Activated B cell treated with CpG ODN at 0.5 μM for 24 hours (primary cell): ENCODE data around the gene MRPL55. TPM values are rescaled to one million over a fixed set of nuclear protein-coding genes. Genes with fewer than 3 reads are reported as not detected.

ENCODE experiments used
- ATAC-seq: fragments of 200-7000 bp; cut with Tn5 transposase; one replicate; pipeline ENCODE4 v1.10.0; 2021; ENCODE audit warnings: low read depth, mild to moderate bottlenecking, moderate library complexity
- CTCF ChIA-PET: fragments of 350-600 bp; sonication (Branson Sonifier 250); formaldehyde crosslinking; loops from one replicate; lab custom pipeline; 2021; ENCODE audit warnings: antibody characterized with exemption; lab: Charles Lee
- POLR2A ChIA-PET: fragments of 350-600 bp; sonication (Branson Sonifier 250); formaldehyde crosslinking; loops from one replicate; lab custom pipeline; 2021; ENCODE audit warnings: antibody characterized with exemption; lab: Charles Lee
- DNase-seq: peaks from one replicate; pipeline ENCODE4 v3.0.0; 2022
- H3K27ac Mint-ChIP-seq: one replicate; pipeline ENCODE4 v1.8.0; 2020; ENCODE audit warnings: mixed read lengths
- H3K27me3 Mint-ChIP-seq: one replicate; pipeline ENCODE4 v1.8.0; 2021; ENCODE audit warnings: mixed read lengths
- H3K36me3 Mint-ChIP-seq: one replicate; pipeline ENCODE4 v1.8.0; 2021; ENCODE audit warnings: low read depth, mixed read lengths
- H3K4me1 Mint-ChIP-seq: one replicate; pipeline ENCODE4 v1.8.0; 2021; ENCODE audit warnings: mixed read lengths
- H3K4me3 Mint-ChIP-seq: one replicate; pipeline ENCODE4 v1.8.0; 2020; ENCODE audit warnings: mild to moderate bottlenecking, mixed read lengths
- H3K9me3 Mint-ChIP-seq: one replicate; pipeline ENCODE4 v1.8.0; 2020; ENCODE audit warnings: mixed read lengths
- CTCF ChIP-seq: fragments of 200-600 bp; IDR thresholded peaks from one replicate; pipeline ENCODE4 v1.8.0; 2022; ENCODE audit warnings: antibody characterized with exemption, mild to moderate bottlenecking
- intact Hi-C: fragments of 100-400 bp; cut with micrococcal nuclease; formaldehyde crosslinking; loops from one replicate; pipeline ENCODE4 v1.15.1; 2024
- total RNA-seq: library from RNA; stranded (reverse); gene quantifications from 2 replicates; pipeline ENCODE4 v1.2.3, GENCODE V29; 2022

MRPL55 gene
- total RNA-seq, 1 donor from 2014 or later: 34.0 TPM

DNA sequence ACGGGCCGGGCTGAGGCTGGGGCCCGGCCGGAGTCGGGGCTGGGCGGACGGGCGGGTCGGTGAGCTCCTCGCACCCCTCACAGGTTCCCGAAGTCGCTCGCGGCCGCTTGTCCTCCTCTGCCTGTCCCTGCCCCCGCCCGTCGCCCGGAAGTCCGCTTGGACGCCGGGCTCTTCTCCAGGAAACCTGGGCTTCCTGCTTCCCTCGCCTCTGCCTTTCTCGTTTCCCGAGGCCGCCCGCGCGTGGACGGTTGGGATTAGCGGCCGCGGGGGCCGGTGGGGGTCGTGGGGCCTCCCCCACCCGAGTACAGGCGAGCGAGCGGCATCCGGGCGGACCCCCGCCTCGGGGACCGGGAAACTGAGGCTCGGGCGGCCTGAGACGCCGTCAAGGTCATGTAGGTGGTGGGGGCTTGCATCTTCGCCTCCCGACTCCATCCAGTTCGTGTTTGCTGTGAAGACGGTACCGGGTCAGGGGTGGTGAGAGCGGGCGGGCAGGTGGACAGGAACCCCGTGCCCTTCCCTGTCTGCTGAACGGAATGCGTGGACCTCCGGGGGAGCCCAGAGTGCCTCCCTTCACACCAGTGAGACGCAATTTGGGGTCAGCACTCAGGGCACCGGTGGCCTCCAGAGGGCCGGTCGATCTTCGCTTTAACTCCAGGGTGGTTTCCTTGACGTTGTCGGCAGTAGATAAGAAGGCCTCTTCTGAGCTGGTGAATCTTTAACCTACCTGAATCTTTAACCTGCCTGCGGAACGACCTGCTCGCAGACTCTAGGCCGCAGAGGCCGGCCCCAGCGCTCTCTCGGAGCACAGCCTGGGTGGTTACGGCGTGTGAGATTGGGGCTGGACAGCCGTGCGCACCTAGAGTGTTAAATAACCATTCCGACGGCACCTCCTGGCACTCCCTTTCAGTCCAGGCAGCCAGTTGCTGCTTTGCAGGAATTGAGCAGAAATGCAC lies 25.9 kb downstream of the MRPL55 start:
- TF ChIP-seq CTCF: no peak
- DNase-seq (no peak), ATAC-seq (peak; percentile 23)
- intact Hi-C loops: loop anchor here (1.0 to 10.0 kb wide), 11 partner anchors 20 to 1422 kb away; partner anchors contain the start of genes C1orf35, JMJD4, MRPL55 and NUP133
- H3K4me3 Mint-ChIP-seq: peak overlapping the region; percentile 93
- POLR2A ChIA-PET: interaction anchor here (0.6 to 3.1 kb wide), 14 partner anchors 9 to 1144 kb away, joined by 3 to 26 read pairs (median 4); partner anchors contain the start of genes GUK1, IBA57, MRPL55 and TRIM11
- peaks cover 54% of the 10 kb centered on the region for H3K4me1 Mint-ChIP-seq
- H3K27me3 Mint-ChIP-seq: no peaks in the 10 kb centered on the region
- peak overlapping the region; percentile 88 for H3K27ac Mint-ChIP-seq
- peaks cover 26% of the 10 kb centered on the region for H3K36me3 Mint-ChIP-seq
- H3K9me3 Mint-ChIP-seq: no peaks in the 10 kb centered on the region
- CTCF ChIA-PET: no interaction called here

DNA sequence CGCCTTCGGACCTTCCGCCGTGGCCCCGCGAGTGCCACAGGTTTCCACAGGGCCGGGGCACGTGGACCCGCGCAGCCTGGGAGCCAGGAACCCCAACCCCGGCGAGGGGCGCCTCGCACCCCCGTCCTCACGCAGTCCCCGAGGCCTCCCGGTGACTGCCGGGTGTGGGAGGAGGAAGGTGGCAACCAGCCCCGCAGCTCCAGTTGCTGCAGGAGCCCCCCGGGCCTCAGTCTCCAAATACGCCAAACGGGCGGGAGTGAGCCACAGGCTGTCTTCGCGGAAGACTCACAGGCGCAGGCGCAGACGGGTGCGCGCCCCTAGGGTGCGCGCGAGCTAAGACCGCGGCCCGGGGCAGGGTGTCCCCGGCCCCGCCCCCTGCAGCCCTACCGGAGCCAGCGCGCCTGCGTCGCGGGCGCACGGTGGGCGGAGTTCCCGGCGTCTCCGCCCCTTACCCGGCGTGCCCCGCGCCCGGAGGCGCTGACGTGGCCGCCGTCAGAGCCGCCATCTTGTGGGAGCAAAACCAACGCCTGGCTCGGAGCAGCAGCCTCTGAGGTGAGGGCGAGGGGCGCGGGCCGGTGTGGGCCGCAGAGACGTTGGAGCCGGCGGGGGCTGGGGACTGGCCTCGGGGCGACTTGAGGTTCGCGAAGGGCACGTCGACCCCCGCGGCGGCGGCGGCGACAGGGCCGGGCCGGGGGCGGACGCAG lies 26.7 kb downstream of the MRPL55 start, which contains the start of gene ARF1:
ARF1 (plus strand) TSS at position 495 of the 704 bp plus-strand sequence. CDS start 14,407 bp downstream, outside the sequence.
- peak; percentile 90 for ATAC-seq
- no peaks in the 10 kb centered on the region for H3K27me3 Mint-ChIP-seq
- no peak for TF ChIP-seq CTCF
- peak; percentile 97 for DNase-seq
- H3K27ac Mint-ChIP-seq: peak within 1 kb of the TSS; percentile 88
- peak within 1 kb of the TSS; percentile 93 for H3K4me3 Mint-ChIP-seq
- intact Hi-C loops: loop anchor here (1.0 to 10.0 kb wide), 11 partner anchors 21 to 1422 kb away; partner anchors contain the start of genes C1orf35, JMJD4, MRPL55 and NUP133
- POLR2A ChIA-PET: interaction anchor here (0.6 to 3.1 kb wide), 19 partner anchors 8 to 1143 kb away, joined by 3 to 26 read pairs (median 3); partner anchors contain the start of genes GUK1, IBA57, MRPL55 and RNF187
- CTCF ChIA-PET: no interaction called here
- H3K4me1 Mint-ChIP-seq: peaks cover 45% of the 10 kb centered on the region
- H3K9me3 Mint-ChIP-seq: no peaks in the 10 kb centered on the region
- H3K36me3 Mint-ChIP-seq: peaks cover 22% of the 10 kb centered on the region

DNA sequence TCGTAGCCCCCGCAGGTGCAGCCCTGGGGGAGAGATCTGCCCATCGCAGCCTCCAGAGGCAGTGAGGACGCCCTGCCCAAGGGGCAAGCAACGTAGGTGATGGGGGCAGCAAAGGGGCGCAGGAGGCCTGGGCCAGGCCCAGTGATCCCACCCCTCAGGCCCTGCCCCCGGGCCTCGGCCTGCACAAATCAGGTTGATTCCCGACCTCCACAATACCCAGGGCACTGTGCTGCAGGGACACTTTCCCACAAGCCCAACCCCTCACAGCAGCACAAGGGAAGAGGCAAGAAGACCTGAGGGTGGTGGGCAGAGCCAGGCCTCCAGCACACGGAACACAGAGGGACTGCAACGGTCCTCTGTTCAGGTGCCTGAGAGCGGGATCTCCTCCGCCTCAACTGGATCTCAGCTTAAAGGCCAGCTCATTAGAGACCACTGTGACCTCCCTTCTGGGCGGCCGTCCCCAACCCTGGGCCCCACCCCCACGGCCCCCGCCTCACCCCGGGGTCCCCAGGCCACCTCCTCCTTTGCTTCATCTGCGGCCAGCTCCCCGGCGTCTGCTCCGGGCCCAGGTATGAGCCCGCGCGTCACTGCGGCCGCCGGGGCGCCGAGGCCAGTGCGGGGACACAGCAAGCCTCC lies 27.4 kb downstream of the MRPL55 start:
- ChIA-PET CTCF (no interaction called here), POLR2A (interaction anchor here (0.6 to 3.1 kb wide), 17 partner anchors 9 to 539 kb away, joined by 3 to 26 read pairs (median 3); partner anchors contain the start of genes GUK1, IBA57, MRPL55 and RNF187)
- H3K27me3 Mint-ChIP-seq: no peaks in the 10 kb centered on the region
- peaks cover 20% of the 10 kb centered on the region for H3K36me3 Mint-ChIP-seq
- intact Hi-C loops: loop anchor here (1.0 to 10.0 kb wide), 11 partner anchors 22 to 1423 kb away; partner anchors contain the start of genes C1orf35, JMJD4, MRPL55 and NUP133
- DNase-seq: no peak
- peaks cover 39% of the 10 kb centered on the region for H3K4me1 Mint-ChIP-seq
- TF ChIP-seq CTCF: no peak
- H3K4me3 Mint-ChIP-seq: peak overlapping the region; percentile 84
- H3K9me3 Mint-ChIP-seq: no peaks in the 10 kb centered on the region
- H3K27ac Mint-ChIP-seq: peak overlapping the region; percentile 70
- ATAC-seq: no peak

GRCh38 chr1:228081144-228081543 lies 28.0 kb downstream of the MRPL55 start:
- DNase-seq (no peak), ATAC-seq (no peak)
- intact Hi-C loops: loop anchor here (10.0 kb wide), 1 partner anchor 1424 kb away; the partner anchor contains the start of gene NUP133
- H3K9me3 Mint-ChIP-seq: no peaks in the 10 kb centered on the region
- no peak for TF ChIP-seq CTCF
- H3K4me3 Mint-ChIP-seq: peak overlapping the region; percentile 84
- POLR2A ChIA-PET: interaction anchor here (0.6 to 2.6 kb wide), 4 partner anchors 59 to 539 kb away, joined by 3 to 26 read pairs (median 12); partner anchors contain the start of genes GUK1, IBA57 and TRIM11
- no peaks in the 10 kb centered on the region for H3K27me3 Mint-ChIP-seq
- H3K27ac Mint-ChIP-seq: no peak overlapping the region
- CTCF ChIA-PET: no interaction called here
- peaks cover 35% of the 10 kb centered on the region for H3K4me1 Mint-ChIP-seq
- H3K36me3 Mint-ChIP-seq: peaks cover 18% of the 10 kb centered on the region
